DMS114 treated with DMSO at 0.1 percent for 48 hours (cell line): Measurements from ENCODE around the gene TMEM260.
"Not testable (repeated sequence)": the region's sequence is repeated elsewhere in the genome, so short reads cannot be mapped to it uniquely, and the experiment has no call there.

Experiments used
- DNase-seq: peaks from one replicate; lab custom pipeline; 2025; ENCODE audit not compliant: unreplicated experiment; lab: John Stamatoyannopoulos, UW

TMEM260 gene

GRCh38 chr14:56666716-56667115 lies 87.1 kb downstream of the TMEM260 start:
- DNase-seq: no peak

GRCh38 chr14:56667290-56667689 lies 87.7 kb downstream of the TMEM260 start:
- DNase-seq: not testable (repeated sequence)

DNA sequence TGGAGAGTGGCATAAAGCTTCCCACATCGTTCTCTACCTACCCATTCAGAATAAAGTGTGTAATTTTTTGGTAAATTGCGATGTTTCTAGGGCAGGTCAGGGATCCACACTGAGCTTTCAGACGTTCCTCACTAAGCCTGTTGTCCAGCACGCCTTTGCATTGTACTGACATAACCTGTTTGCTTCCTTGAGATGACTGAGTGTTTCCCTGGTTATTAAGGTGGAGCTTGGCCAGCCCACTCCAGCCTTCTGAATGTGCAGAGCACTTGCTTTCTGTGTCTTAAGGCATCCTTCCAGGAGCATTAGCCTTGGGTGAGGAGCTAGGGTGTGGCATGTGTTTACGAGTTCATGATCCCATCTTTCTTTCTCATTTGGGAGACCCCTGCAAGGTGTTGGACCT lies 96.4 kb downstream of the TMEM260 start:
- no peak for DNase-seq

GRCh38 chr14:56678838-56679237 lies 99.2 kb downstream of the TMEM260 start:
- no peak for DNase-seq

DNA sequence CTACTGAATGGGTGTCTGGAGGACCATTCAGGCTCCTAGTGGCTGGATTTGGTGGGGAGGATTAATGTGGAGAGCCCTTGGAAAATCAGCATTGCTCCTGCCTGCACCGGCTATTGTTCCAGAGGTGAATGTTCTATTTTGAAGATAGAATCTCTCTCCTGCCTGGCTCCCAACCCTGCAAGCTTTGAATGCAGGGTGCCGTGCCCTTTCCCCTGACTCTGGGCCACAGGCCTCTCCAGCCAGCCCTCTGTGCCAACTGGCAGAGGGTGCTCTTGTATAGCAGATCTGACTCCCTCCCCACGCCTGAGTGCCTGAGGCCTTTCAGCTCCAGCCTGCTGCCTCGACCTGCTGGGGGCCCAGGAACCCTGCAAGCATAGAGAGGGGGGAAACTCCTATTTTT lies 106.8 kb downstream of the TMEM260 start:
- DNase-seq: no peak

- no peak for DNase-seq
These were observed 107.5 kb downstream of the TMEM260 start for GRCh38 chr14:56687123-56687522.

- no peak for DNase-seq
These were observed 115.0 kb downstream of the TMEM260 start for GRCh38 chr14:56694609-56695008.

DNA sequence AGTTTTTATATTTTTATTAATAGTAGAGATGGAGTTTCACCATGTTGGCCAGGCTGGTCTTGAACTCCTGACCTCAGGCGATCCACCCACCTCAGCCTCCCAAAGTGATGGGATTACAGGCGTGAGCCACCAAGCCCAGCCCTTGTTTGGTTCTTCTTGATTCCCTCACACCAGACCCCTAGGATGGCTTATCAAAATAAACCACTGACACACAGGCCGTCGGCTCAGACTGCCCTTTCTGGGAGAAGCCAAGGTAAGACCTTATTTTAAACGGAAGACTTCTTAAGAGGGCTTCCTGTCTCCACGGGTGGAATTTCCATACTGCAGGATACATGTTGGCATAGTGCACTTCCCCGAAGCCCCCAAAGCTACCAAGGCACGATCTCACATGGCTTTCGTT lies 115.6 kb downstream of the TMEM260 start:
- DNase-seq: not testable (repeated sequence)
